ENCODE data around the gene ARHGEF40.

The ARHGEF40 gene

GRCh38 chr14:21098076-21098891, 28.2 kb downstream of the ARHGEF40 start, which contains the start of gene ZNF219:
ZNF219 (minus strand) TSS chr14:21098655; CDS start chr14:21093591, 5,064 bp downstream.
- peak; percentile 51 for DNase-seq (ENCODE audit: low read depth)

GRCh38 chr14:21098892-21099595, 28.9 kb downstream of the ARHGEF40 start:
- DNase-seq (ENCODE audit: low read depth): no peak

- no peak for DNase-seq (ENCODE audit: low read depth)
Measured at GRCh38 chr14:21099596-21099985, 29.5 kb downstream of the ARHGEF40 start.

GRCh38 chr14:21100931-21101330, 30.8 kb downstream of the ARHGEF40 start, which contains the start of gene TMEM253:
TMEM253 (plus strand) TSS chr14:21101066; CDS start chr14:21101344, 278 bp downstream.
- no peak for DNase-seq (ENCODE audit: low read depth)

GRCh38 chr14:21101802-21102413, 31.8 kb downstream of the ARHGEF40 start:
- no peak for DNase-seq (ENCODE audit: low read depth)

- no peak for DNase-seq (ENCODE audit: low read depth)
Measured at GRCh38 chr14:21102521-21103410, 32.7 kb downstream of the ARHGEF40 start.

GRCh38 chr14:21103411-21103709, 33.3 kb downstream of the ARHGEF40 start:
- no peak for DNase-seq (ENCODE audit: low read depth)

- peak; percentile 96 for DNase-seq (ENCODE audit: low read depth)
Measured at GRCh38 chr14:21103710-21104447, 33.8 kb downstream of the ARHGEF40 start.

- peak; percentile 80 for DNase-seq (ENCODE audit: low read depth)
Measured at GRCh38 chr14:21104448-21105060, 34.5 kb downstream of the ARHGEF40 start.

GRCh38 chr14:21105095-21105494, 35.0 kb downstream of the ARHGEF40 start:
- DNase-seq (ENCODE audit: low read depth): no peak

GRCh38 chr14:21106176-21106497, 36.0 kb downstream of the ARHGEF40 start:
- DNase-seq (ENCODE audit: low read depth): peak; percentile 77

- DNase-seq (ENCODE audit: low read depth): peak; percentile 72
Measured at GRCh38 chr14:21106498-21107282, 36.6 kb downstream of the ARHGEF40 start.

GRCh38 chr14:21107283-21107800, 37.2 kb downstream of the ARHGEF40 start:
- DNase-seq (ENCODE audit: low read depth): peak; percentile 14

GRCh38 chr14:21108791-21109190, 38.7 kb downstream of the ARHGEF40 start:
- DNase-seq (ENCODE audit: low read depth): no peak

GRCh38 chr14:21109377-21110138, 39.5 kb downstream of the ARHGEF40 start:
- no peak for DNase-seq (ENCODE audit: low read depth)

- no peak for DNase-seq (ENCODE audit: low read depth)
Measured at GRCh38 chr14:21112255-21112654, 42.2 kb downstream of the ARHGEF40 start.

GRCh38 chr14:21113369-21113768, 43.3 kb downstream of the ARHGEF40 start:
- no peak for DNase-seq (ENCODE audit: low read depth)

GRCh38 chr14:21118933-21119332, 48.8 kb downstream of the ARHGEF40 start:
- DNase-seq (ENCODE audit: low read depth): no peak

GRCh38 chr14:21120686-21121085, 50.6 kb downstream of the ARHGEF40 start:
- DNase-seq (ENCODE audit: low read depth): no peak
